Keratinocyte (primary cell): ENCODE results near the gene MGMT. TPM values are rescaled to one million over a fixed set of nuclear protein-coding genes. Genes with fewer than 3 reads are reported as not detected.

Experiments used
- DNase-seq: peaks from one replicate; pipeline ENCODE4 v3.0.0-alpha.2; 2011; ENCODE audit warnings: low read depth, missing footprints, low spot score
- FAIRE-seq: peaks from 2 replicates; lab custom pipeline; 2011; peaks lifted over from hg19 to GRCh38; lab: Jason Lieb, UNC
- H2AFZ ChIP-seq: 2 replicates; pipeline ENCODE4 v1.6.0; 2012; ENCODE audit warnings: low read length, control low read depth, inconsistent platforms; ENCODE audit not compliant: control insufficient read depth
- H3K27ac ChIP-seq: 2 replicates; pipeline ENCODE4 v1.5.1; 2011; ENCODE audit warnings: low read length; ENCODE audit not compliant: control insufficient read depth, insufficient read depth
- H3K27me3 ChIP-seq: 3 replicates; pipeline ENCODE4 v1.6.0; 2011; ENCODE audit warnings: low read length; ENCODE audit not compliant: control insufficient read depth, insufficient read depth; ENCODE audit errors: extremely low read depth
- H3K36me3 ChIP-seq, 2 experiments: 2 replicates in 1 of 2; 3 replicates in 1 of 2; pipeline ENCODE4 v1.5.1; 2011; ENCODE audit warnings: low read length in 2 of 2, mild to moderate bottlenecking in 1 of 2; ENCODE audit not compliant: control insufficient read depth in 2 of 2, insufficient read depth in 2 of 2; ENCODE audit errors: extremely low read depth in 1 of 2
- H3K4me1 ChIP-seq: 3 replicates; pipeline ENCODE4 v1.5.1; 2011; ENCODE audit warnings: low read length; ENCODE audit not compliant: control insufficient read depth, insufficient read depth; ENCODE audit errors: extremely low read depth
- H3K4me2 ChIP-seq: 3 replicates; pipeline ENCODE4 v1.6.0; 2011; ENCODE audit warnings: low read depth, low read length; ENCODE audit not compliant: control insufficient read depth, insufficient read depth; ENCODE audit errors: extremely low read depth
- H3K4me3 ChIP-seq, 3 experiments: fragments of 200-600 bp in 1 of 3; sonication (generic) in 1 of 3; 2 replicates in 2 of 3; 3 replicates in 1 of 3; pipeline ENCODE4 v1.5.1; 2011 to 2016; ENCODE audit warnings: low read length in 3 of 3, mild to moderate bottlenecking in 3 of 3, control low read depth in 2 of 3, inconsistent platforms in 1 of 3, low read depth in 1 of 3, mixed read lengths in 1 of 3, mixed run types in 1 of 3, moderate library complexity in 1 of 3; ENCODE audit not compliant: control insufficient read depth in 2 of 3, insufficient read depth in 2 of 3; ENCODE audit errors: extremely low read depth in 1 of 3
- H3K79me2 ChIP-seq: 2 replicates; pipeline ENCODE4 v1.6.0; 2012; ENCODE audit warnings: low read length; ENCODE audit not compliant: control insufficient read depth, insufficient read depth
- H3K9ac ChIP-seq: 3 replicates; pipeline ENCODE4 v1.6.0; 2011; ENCODE audit warnings: low read length; ENCODE audit not compliant: control insufficient read depth, insufficient read depth; ENCODE audit errors: extremely low read depth
- H3K9me1 ChIP-seq: 3 replicates; pipeline ENCODE4 v1.6.0; 2011; ENCODE audit warnings: low read length; ENCODE audit not compliant: control insufficient read depth, insufficient read depth; ENCODE audit errors: extremely low read depth
- H3K9me3 ChIP-seq: 2 replicates; pipeline ENCODE4 v1.5.1; 2012; ENCODE audit warnings: low read depth, low read length; ENCODE audit not compliant: control insufficient read depth
- H4K20me1 ChIP-seq: 3 replicates; pipeline ENCODE4 v1.6.0; 2011; ENCODE audit warnings: low read length; ENCODE audit not compliant: control insufficient read depth, insufficient read depth; ENCODE audit errors: extremely low read depth
- CTCF ChIP-seq, 3 experiments: IDR thresholded peaks in 1 of 3; conservative IDR thresholded peaks in 1 of 3; optimal IDR thresholded peaks in 1 of 3; 2 replicates in 2 of 3; 3 replicates in 1 of 3; pipeline versions ENCODE3 to v1.5.1; 2011; ENCODE audit warnings: low read length in 3 of 3, mild to moderate bottlenecking in 3 of 3, moderate library complexity in 2 of 3, control low read depth in 1 of 3, inconsistent platforms in 1 of 3; ENCODE audit not compliant: insufficient read depth in 2 of 3; ENCODE audit errors: extremely low read depth in 1 of 3
- EZH2 ChIP-seq: IDR thresholded peaks from one replicate; pipeline ENCODE4 v1.6.1; 2012; ENCODE audit warnings: inconsistent platforms, mild to moderate bottlenecking, low read length, moderate library complexity
- dilution Hi-C: fragments of 300-500 bp; cut with MboI; formaldehyde crosslinking; loops from one replicate; pipeline ENCODE4 v1.7.0; 2020; ENCODE audit warnings: low sequenced_read_pairs; ENCODE audit not compliant: extremely low pct_ligation_motif_present
- polyA plus RNA-seq, 5 experiments: library from polyadenylated mRNA; depleted of rRNA in 3 of 5; stranded (reverse) in 3 of 5; stranded (forward) in 1 of 5; unstranded in 1 of 5; fragments of >200 nt; gene quantifications; 1 replicate in 1 of 5; 2 replicates in 3 of 5; 3 replicates in 1 of 5; pipeline versions ENCODE4 v1.2.1 to v1.2.3, GENCODE V29; 2011 to 2012; ENCODE audit warnings: missing spikeins in 2 of 5, low read depth in 1 of 5, low replicate concordance in 1 of 5

Gene MGMT
- polyA plus RNA-seq, 1 donor (not counting 4 experiments of a cell fraction or from before 2014, with no cell fraction given), result 15.2 TPM

- Histone ChIP-seq H3K27me3 (no peaks in the 10 kb centered on the region), H3K9me1 (no peaks in the 10 kb centered on the region), H3K36me3 (no peaks in the 10 kb centered on the region), H4K20me1 (no peaks in the 10 kb centered on the region), H3K4me1 (no peaks in the 10 kb centered on the region), H3K9ac (no peak overlapping the region), H3K79me2 (no peaks in the 10 kb centered on the region), H3K27ac (no peak overlapping the region), H3K9me3 (peaks cover 2% of the 10 kb centered on the region), H3K4me3 (no peak overlapping the region), H3K4me2 (no peak overlapping the region), H2AFZ (no peak overlapping the region)
- FAIRE-seq (no peak), DNase-seq (no peak)
- TF ChIP-seq EZH2 (no peak), CTCF (optimal IDR thresholded peaks at IDR 0.05 in 1 of 3, IDR thresholded peaks at IDR 0.05 in 1 of 3, conservative IDR thresholded peaks at IDR 0.05 in 1 of 3; ENCODE audit: extremely low read depth in 1 of 3, insufficient read depth in 2 of 3, low read length in 3 of 3) (no peak)
- dilution Hi-C loops, result no loop called here
Observed at GRCh38 chr10:129481641-129482040, 14.6 kb downstream of the MGMT start.

GRCh38 chr10:129483430-129484010 lies 16.5 kb downstream of the MGMT start:
- Histone ChIP-seq H3K27me3 (no peaks in the 10 kb centered on the region), H3K36me3 (no peaks in the 10 kb centered on the region), H3K4me3 (no peak overlapping the region), H3K4me1 (no peaks in the 10 kb centered on the region), H3K27ac (no peak overlapping the region), H3K9ac (no peak overlapping the region), H3K79me2 (no peaks in the 10 kb centered on the region), H3K4me2 (no peak overlapping the region), H2AFZ (no peak overlapping the region), H4K20me1 (no peaks in the 10 kb centered on the region), H3K9me1 (no peaks in the 10 kb centered on the region), H3K9me3 (peaks cover 2% of the 10 kb centered on the region)
- DNase-seq, result no peak
- no peak for TF ChIP-seq CTCF (optimal IDR thresholded peaks at IDR 0.05 in 1 of 3, IDR thresholded peaks at IDR 0.05 in 1 of 3, conservative IDR thresholded peaks at IDR 0.05 in 1 of 3; ENCODE audit: extremely low read depth in 1 of 3, insufficient read depth in 2 of 3, low read length in 3 of 3)
- no peak for TF ChIP-seq EZH2
- FAIRE-seq, result no peak
- dilution Hi-C loops, result no loop called here
